ENCODE results near the gene PAOX. TPM values are rescaled to one million over a fixed set of nuclear protein-coding genes. Genes with fewer than 3 reads are reported as not detected.

PAOX gene
- total and polyA plus RNA-seq, 9 of the 15 experiments (the other 6 are each of a cell fraction or from before 2014, with no cell fraction given): 0.80 to 6.4 (median 2.6) TPM

- Histone ChIP-seq H4K20me1 (replicated peaks; ENCODE audit: control insufficient read depth, insufficient read depth, low read length) (no peaks in the 10 kb centered on the region), H3K9me1 (ENCODE audit: control insufficient read depth, insufficient read depth, low read length) (no peaks in the 10 kb centered on the region), H3K27ac (ENCODE audit: extremely low read depth, low read depth, low read length) (no peak overlapping the region), H2AFZ (ENCODE audit: low read depth, low read length) (no peak overlapping the region), H3K4me2 (ENCODE audit: insufficient read depth, low read length) (no peak overlapping the region), H3K79me2 (ENCODE audit: control insufficient read depth, insufficient read depth, low read length) (no peaks in the 10 kb centered on the region), H3K27me3 (ENCODE audit: control insufficient read depth in 2 of 2, insufficient read depth in 2 of 2, low read length in 2 of 2) (no peaks in the 10 kb centered on the region), H3K9ac (ENCODE audit: insufficient read depth in 1 of 2, low read depth in 2 of 2, low read length in 2 of 2) (no peak overlapping the region), H3K4me1 (replicated peaks in 1 of 2; ENCODE audit: control insufficient read depth in 2 of 2, insufficient read depth in 2 of 2, low read length in 2 of 2) (no peaks in the 10 kb centered on the region), H3K4me3 (no peak overlapping the region), H3K36me3 (ENCODE audit: control insufficient read depth, insufficient read depth, low read length) (no peaks in the 10 kb centered on the region), H3K9me3 (replicated peaks; ENCODE audit: control insufficient read depth, insufficient read depth, low read depth, low read length) (no peaks in the 10 kb centered on the region)
- ChIA-PET POLR2A (no interaction called here), CTCF (ENCODE audit: low intra/inter-chr PET ratio) (no interaction called here)
- FAIRE-seq (no peak), DNase-seq (ENCODE audit: extremely low read depth in 1 of 4, low spot score in 3 of 4) (no peak), ATAC-seq (no peak; the same call in 2 of the 3 replicates)
- intact Hi-C loops (cut with micrococcal nuclease): no loop called here
- in situ Hi-C loops (cut with MboI): no loop called here
- BruUV-seq (replicated peaks): no TSS peak
- TF ChIP-seq MCM5 (IDR thresholded peaks at IDR 0.05; ENCODE audit: low read depth) (no peak), U2AF1 (optimal IDR thresholded peaks at IDR 0.05; ENCODE audit: low read depth, low read length) (no peak), ZNF717 (CRISPR knock-in tag; IDR thresholded peaks at IDR 0.05) (no peak), BCL6 (CRISPR knock-in tag; IDR thresholded peaks at IDR 0.05) (no peak), TFAM (CRISPR knock-in tag; conservative IDR thresholded peaks at IDR 0.05) (no peak), ATF3 (IDR thresholded peaks at IDR 0.05) (no peak), ATF3 (CRISPR knock-in tag; conservative IDR thresholded peaks at IDR 0.05) (no peak), ZNF586 (CRISPR knock-in tag; conservative IDR thresholded peaks at IDR 0.05) (no peak), STAT5A (IDR thresholded peaks at IDR 0.05; ENCODE audit: borderline replicate concordance, low read length) (no peak), ARID4B (CRISPR knock-in tag; IDR thresholded peaks at IDR 0.05) (no peak), ZNF232 (CRISPR knock-in tag; IDR thresholded peaks at IDR 0.05) (no peak), THRAP3 (IDR thresholded peaks at IDR 0.05; ENCODE audit: borderline replicate concordance) (no peak), HMG20A (CRISPR knock-in tag; conservative IDR thresholded peaks at IDR 0.05) (no peak), E4F1 (CRISPR knock-in tag; IDR thresholded peaks at IDR 0.05; ENCODE audit: borderline replicate concordance) (no peak)
- WGBS (ENCODE audit: insufficient coverage, low coverage, missing lambda C conversion rate): 63% methylated on average over 4 of the region's 6 CpGs
Observed at GRCh38 chr10:133420579-133420978, 41.5 kb downstream of the PAOX start.

Data from K562 (cell line).